Testis (tissue), 2 donors: ENCODE measurements around the gene LILRA1.

Source experiments
- POLR2A ChIP-seq: fragments of 450-650 bp; IDR thresholded peaks from one replicate; pipeline ENCODE4 v1.6.1; 2017; ENCODE audit warnings: antibody characterized with exemption, mild to moderate bottlenecking, moderate library complexity
- TF ChIP-seq, protein P1 (sequence below), 3 experiments: fragments of 450-650 bp in 2 of 3; fragments of 200-600 bp in 1 of 3; sonication (generic) in 1 of 3; IDR thresholded peaks; one replicate each; pipeline ENCODE4 v1.5.1; 2016 to 2019; ENCODE audit warnings: antibody characterized with exemption in 3 of 3, mild to moderate bottlenecking in 2 of 3, moderate library complexity in 1 of 3

DNA sequence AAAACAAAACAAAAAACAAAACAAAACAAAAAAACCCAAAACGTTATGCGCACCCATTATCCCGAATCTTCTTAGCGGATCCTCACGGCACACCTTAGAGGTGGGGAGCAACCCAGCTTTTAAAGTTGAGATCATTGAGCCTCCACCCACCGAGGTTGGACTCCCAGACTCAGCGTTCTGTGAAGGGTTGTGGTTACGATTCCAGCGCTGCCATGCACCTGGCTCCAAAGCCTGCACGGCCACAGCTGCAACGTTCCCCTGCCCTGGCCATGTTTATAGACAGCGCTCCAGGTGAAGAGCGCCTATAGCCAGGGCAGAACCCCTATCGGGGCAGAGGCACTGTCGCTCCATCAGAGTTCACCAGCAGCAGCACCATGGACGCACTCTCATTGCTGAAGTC is 38.5 kb upstream of the LILRA1 start:
- TF ChIP-seq, protein P1, sequence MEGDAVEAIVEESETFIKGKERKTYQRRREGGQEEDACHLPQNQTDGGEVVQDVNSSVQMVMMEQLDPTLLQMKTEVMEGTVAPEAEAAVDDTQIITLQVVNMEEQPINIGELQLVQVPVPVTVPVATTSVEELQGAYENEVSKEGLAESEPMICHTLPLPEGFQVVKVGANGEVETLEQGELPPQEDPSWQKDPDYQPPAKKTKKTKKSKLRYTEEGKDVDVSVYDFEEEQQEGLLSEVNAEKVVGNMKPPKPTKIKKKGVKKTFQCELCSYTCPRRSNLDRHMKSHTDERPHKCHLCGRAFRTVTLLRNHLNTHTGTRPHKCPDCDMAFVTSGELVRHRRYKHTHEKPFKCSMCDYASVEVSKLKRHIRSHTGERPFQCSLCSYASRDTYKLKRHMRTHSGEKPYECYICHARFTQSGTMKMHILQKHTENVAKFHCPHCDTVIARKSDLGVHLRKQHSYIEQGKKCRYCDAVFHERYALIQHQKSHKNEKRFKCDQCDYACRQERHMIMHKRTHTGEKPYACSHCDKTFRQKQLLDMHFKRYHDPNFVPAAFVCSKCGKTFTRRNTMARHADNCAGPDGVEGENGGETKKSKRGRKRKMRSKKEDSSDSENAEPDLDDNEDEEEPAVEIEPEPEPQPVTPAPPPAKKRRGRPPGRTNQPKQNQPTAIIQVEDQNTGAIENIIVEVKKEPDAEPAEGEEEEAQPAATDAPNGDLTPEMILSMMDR (IDR thresholded peaks at IDR 0.05): no peak
- no peak for TF ChIP-seq POLR2A
